Neural cell (in vitro differentiated cells): ENCODE measurements around the gene RCHY1.

Source experiments
- CTCF ChIP-seq: fragments of 450-650 bp; IDR thresholded peaks from 2 replicates; pipeline ENCODE4 v1.5.1; 2014; ENCODE audit warnings: antibody characterized with exemption, mild to moderate bottlenecking, moderate library complexity; ENCODE audit not compliant: poor library complexity, severe bottlenecking
- EZH2 ChIP-seq: fragments of 200-600, 300-800 bp; shearing (Covaris generic), sonication (generic); IDR thresholded peaks from 2 replicates; pipeline ENCODE4 v1.6.1; 2014; ENCODE audit warnings: antibody characterized with exemption, low read length, borderline replicate concordance, mild to moderate bottlenecking; ENCODE audit not compliant: insufficient read depth, poor library complexity, severe bottlenecking
- POLR2AphosphoS5 ChIP-seq: IDR thresholded peaks from 2 replicates; pipeline ENCODE4 v1.6.1; 2012
- REST ChIP-seq: IDR thresholded peaks from 2 replicates; pipeline ENCODE4 v1.6.1; 2012; ENCODE audit warnings: borderline replicate concordance
- SMC3 ChIP-seq: fragments of 450-650 bp; conservative IDR thresholded peaks from 2 replicates; pipeline ENCODE4 v1.6.1; 2014; ENCODE audit warnings: antibody characterized with exemption, mild to moderate bottlenecking, moderate library complexity; ENCODE audit not compliant: poor library complexity

GRCh38 chr4:75545526-75545925 lies 31.3 kb upstream of the RCHY1 start:
- TF ChIP-seq POLR2AphosphoS5 (no peak), SMC3 (no peak), CTCF (no peak), REST (no peak), EZH2 (no peak)
